Measurements from ENCODE around the gene NMT1.

NMT1 gene

GRCh38 chr17:45029758-45030423, 31.2 kb upstream of the NMT1 start:
- peak; percentile 70 for DNase-seq (ENCODE audit: low spot score)
- in situ Hi-C loops (cut with MboI; ENCODE audit: low pct_unique_long_range_greater_than_20kb, low sequenced_read_pairs, unreplicated experiment): no loop called here
- TF ChIP-seq CTCF (IDR thresholded peaks at IDR 0.05; ENCODE audit: extremely low read depth, insufficient read depth, missing control alignments): no peak

GRCh38 chr17:45030733-45031132, 30.4 kb upstream of the NMT1 start:
- no peak for TF ChIP-seq CTCF (IDR thresholded peaks at IDR 0.05; ENCODE audit: extremely low read depth, insufficient read depth, missing control alignments)
- DNase-seq (ENCODE audit: low spot score): no peak
- in situ Hi-C loops (cut with MboI; ENCODE audit: low pct_unique_long_range_greater_than_20kb, low sequenced_read_pairs, unreplicated experiment): no loop called here

- no peak for DNase-seq (ENCODE audit: low spot score)
- in situ Hi-C loops (cut with MboI; ENCODE audit: low pct_unique_long_range_greater_than_20kb, low sequenced_read_pairs, unreplicated experiment): no loop called here
- no peak for TF ChIP-seq CTCF (IDR thresholded peaks at IDR 0.05; ENCODE audit: extremely low read depth, insufficient read depth, missing control alignments)
Observed at GRCh38 chr17:45031231-45032173, 29.6 kb upstream of the NMT1 start.

- in situ Hi-C loops (cut with MboI; ENCODE audit: low pct_unique_long_range_greater_than_20kb, low sequenced_read_pairs, unreplicated experiment): no loop called here
- TF ChIP-seq CTCF (IDR thresholded peaks at IDR 0.05; ENCODE audit: extremely low read depth, insufficient read depth, missing control alignments): no peak
- DNase-seq (ENCODE audit: low spot score): no peak
Observed at GRCh38 chr17:45032174-45032541, 29.0 kb upstream of the NMT1 start.

- no peak for DNase-seq (ENCODE audit: low spot score)
- TF ChIP-seq CTCF (IDR thresholded peaks at IDR 0.05; ENCODE audit: extremely low read depth, insufficient read depth, missing control alignments): no peak
- in situ Hi-C loops (cut with MboI; ENCODE audit: low pct_unique_long_range_greater_than_20kb, low sequenced_read_pairs, unreplicated experiment): no loop called here
Observed at GRCh38 chr17:45034599-45034998, 26.5 kb upstream of the NMT1 start.

- no peak for DNase-seq (ENCODE audit: low spot score)
- TF ChIP-seq CTCF (IDR thresholded peaks at IDR 0.05; ENCODE audit: extremely low read depth, insufficient read depth, missing control alignments): no peak
- in situ Hi-C loops (cut with MboI; ENCODE audit: low pct_unique_long_range_greater_than_20kb, low sequenced_read_pairs, unreplicated experiment): no loop called here
Observed at GRCh38 chr17:45035848-45036247, 25.3 kb upstream of the NMT1 start.

Data from GM13977 (cell line).